MCF 10A (cell line): ENCODE measurements around the gene RNU6-9. TPM values are rescaled to one million over a fixed set of nuclear protein-coding genes. Genes with fewer than 3 reads are reported as not detected.

Experiments used
- BruUV-seq: library from RNA; stranded (reverse); fragments of 400-500 nt; replicated peaks from 2 replicates; lab custom pipeline; 2021; lab: Mats Ljungman, UMichigan
- CTCF ChIA-PET: fragments of 300-600 bp; sonication (Branson Sonifier 250); formaldehyde crosslinking; extraction: SDS; loops from one replicate; lab custom pipeline; 2021; ENCODE audit warnings: antibody characterized with exemption, inconsistent platforms; lab: Yijun Ruan, JAX
- POLR2A ChIA-PET: fragments of 300-600, 350-650 bp; sonication (Branson Sonifier 250); formaldehyde crosslinking; extraction: SDS; loops from one replicate; lab custom pipeline; 2020; ENCODE audit warnings: antibody characterized with exemption, inconsistent platforms; lab: Yijun Ruan, JAX
- DNase-seq: peaks from one replicate; pipeline ENCODE4 v3.0.0-alpha.2; 2018; ENCODE audit not compliant: unreplicated experiment
- H3K27ac Mint-ChIP-seq: one replicate; pipeline ENCODE4 v1.8.0; 2022; ENCODE audit warnings: mild to moderate bottlenecking, low read depth, mixed read lengths; ENCODE audit not compliant: unreplicated experiment
- H3K27me3 Mint-ChIP-seq: one replicate; pipeline ENCODE4 v1.8.0; 2022; ENCODE audit warnings: mixed read lengths; ENCODE audit not compliant: insufficient read depth, unreplicated experiment
- H3K36me3 Mint-ChIP-seq: one replicate; pipeline ENCODE4 v1.8.0; 2022; ENCODE audit warnings: mild to moderate bottlenecking, moderate library complexity, mixed read lengths; ENCODE audit not compliant: insufficient read depth, unreplicated experiment
- H3K4me1 Mint-ChIP-seq: one replicate; pipeline ENCODE4 v1.8.0; 2022; ENCODE audit warnings: mixed read lengths; ENCODE audit not compliant: insufficient read depth, unreplicated experiment
- H3K4me3 Mint-ChIP-seq: one replicate; pipeline ENCODE4 v1.8.0; 2022; ENCODE audit warnings: mild to moderate bottlenecking, moderate library complexity, mixed read lengths; ENCODE audit not compliant: unreplicated experiment
- H3K9me3 Mint-ChIP-seq: one replicate; pipeline ENCODE4 v1.8.0; 2022; ENCODE audit warnings: mixed read lengths; ENCODE audit not compliant: unreplicated experiment
- intact Hi-C: fragments of 100-400 bp; cut with micrococcal nuclease; formaldehyde crosslinking; loops from 2 replicates; pipeline ENCODE4 v1.14.1; 2022
- total RNA-seq: library from RNA; stranded (reverse); gene quantifications from 2 replicates; pipeline ENCODE4 v1.2.3, GENCODE V29; 2022
- TF ChIP-seq, protein P1 (sequence below): fragments of 200-600 bp; IDR thresholded peaks from one replicate; pipeline ENCODE4 v1.8.0; 2022; ENCODE audit warnings: antibody characterized with exemption, mild to moderate bottlenecking; ENCODE audit not compliant: unreplicated experiment

Gene RNU6-9
- total RNA-seq, 1 experiment from 2014 or later: not detected

DNA sequence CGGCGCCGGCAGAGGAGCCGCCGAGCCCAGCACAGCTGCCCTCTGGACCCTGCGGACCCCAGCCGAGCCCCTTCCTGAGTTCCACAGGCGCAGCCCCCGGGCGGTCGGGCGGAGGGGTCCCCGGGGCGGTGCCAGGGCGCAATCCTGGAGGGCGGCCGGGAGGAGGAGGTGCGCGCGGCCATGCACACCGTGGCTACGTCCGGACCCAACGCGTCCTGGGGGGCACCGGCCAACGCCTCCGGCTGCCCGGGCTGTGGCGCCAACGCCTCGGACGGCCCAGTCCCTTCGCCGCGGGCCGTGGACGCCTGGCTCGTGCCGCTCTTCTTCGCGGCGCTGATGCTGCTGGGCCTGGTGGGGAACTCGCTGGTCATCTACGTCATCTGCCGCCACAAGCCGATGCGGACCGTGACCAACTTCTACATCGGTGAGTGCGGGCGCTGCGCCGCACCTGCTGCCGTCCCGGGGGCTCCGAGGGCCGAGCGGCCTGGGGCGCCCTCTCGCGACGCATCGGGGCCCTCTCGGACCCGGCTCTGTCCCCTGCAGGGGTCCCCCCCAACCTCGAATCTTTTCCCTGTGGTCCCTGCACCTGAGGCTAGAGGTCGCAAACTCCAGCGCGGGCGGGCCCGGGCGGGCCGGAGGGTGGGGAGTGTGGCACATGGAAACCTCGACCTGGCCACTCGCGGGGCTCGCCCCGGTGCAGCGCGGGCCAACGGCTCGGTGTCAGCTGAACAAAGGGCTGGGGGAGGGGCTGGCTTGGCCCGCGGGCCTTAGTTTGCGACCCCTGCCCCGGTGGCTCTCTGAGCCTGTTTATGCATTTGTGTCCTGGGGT, 24.3 kb downstream of the RNU6-9 start, which contains the start of gene KISS1R:
Gene KISS1R (plus strand): TSS at position 11 of the 829 bp plus-strand sequence. CDS start 170 bp downstream, at position 181.
- intact Hi-C loops: loop anchor here (1.0 kb wide), 1 partner anchor 34 kb away; no protein-coding TSS in a partner anchor
- no peak for DNase-seq
- TF ChIP-seq, protein P1, sequence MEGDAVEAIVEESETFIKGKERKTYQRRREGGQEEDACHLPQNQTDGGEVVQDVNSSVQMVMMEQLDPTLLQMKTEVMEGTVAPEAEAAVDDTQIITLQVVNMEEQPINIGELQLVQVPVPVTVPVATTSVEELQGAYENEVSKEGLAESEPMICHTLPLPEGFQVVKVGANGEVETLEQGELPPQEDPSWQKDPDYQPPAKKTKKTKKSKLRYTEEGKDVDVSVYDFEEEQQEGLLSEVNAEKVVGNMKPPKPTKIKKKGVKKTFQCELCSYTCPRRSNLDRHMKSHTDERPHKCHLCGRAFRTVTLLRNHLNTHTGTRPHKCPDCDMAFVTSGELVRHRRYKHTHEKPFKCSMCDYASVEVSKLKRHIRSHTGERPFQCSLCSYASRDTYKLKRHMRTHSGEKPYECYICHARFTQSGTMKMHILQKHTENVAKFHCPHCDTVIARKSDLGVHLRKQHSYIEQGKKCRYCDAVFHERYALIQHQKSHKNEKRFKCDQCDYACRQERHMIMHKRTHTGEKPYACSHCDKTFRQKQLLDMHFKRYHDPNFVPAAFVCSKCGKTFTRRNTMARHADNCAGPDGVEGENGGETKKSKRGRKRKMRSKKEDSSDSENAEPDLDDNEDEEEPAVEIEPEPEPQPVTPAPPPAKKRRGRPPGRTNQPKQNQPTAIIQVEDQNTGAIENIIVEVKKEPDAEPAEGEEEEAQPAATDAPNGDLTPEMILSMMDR: peak; percentile 79
- no peaks in the 10 kb centered on the region for H3K27me3 Mint-ChIP-seq
- ChIA-PET POLR2A (interaction anchor here (0.9 kb wide), 1 partner anchor 63 kb away, joined by 3 read pairs; no protein-coding TSS in a partner anchor), CTCF (interaction anchor here (0.7 kb wide), 1 partner anchor 148 kb away, joined by 5 read pairs; no protein-coding TSS in a partner anchor)
- no peaks in the 10 kb centered on the region for H3K4me1 Mint-ChIP-seq
- no peak within 1 kb of the TSS for H3K27ac Mint-ChIP-seq
- H3K9me3 Mint-ChIP-seq: no peaks in the 10 kb centered on the region
- no TSS peak for BruUV-seq
- no peak within 1 kb of the TSS for H3K4me3 Mint-ChIP-seq
- no peaks in the 10 kb centered on the region for H3K36me3 Mint-ChIP-seq

DNA sequence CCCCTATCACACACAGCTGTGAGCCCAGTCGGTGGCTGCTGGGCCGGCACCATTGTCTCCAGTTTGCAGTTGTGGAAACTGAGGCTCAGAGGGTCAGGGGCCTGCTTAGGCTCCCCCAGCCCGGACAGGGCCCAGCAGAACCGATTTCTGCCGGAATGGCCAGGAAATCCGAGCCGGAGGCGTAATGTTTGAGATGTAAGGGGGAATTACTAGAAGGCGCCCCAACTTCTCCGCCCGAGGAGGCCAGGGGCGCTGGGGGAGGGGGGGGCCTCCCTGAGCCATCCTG, 24.8 kb downstream of the RNU6-9 start:
- BruUV-seq: no TSS peak
- ChIA-PET CTCF (interaction anchor here (0.7 kb wide), 1 partner anchor 148 kb away, joined by 5 read pairs; no protein-coding TSS in a partner anchor), POLR2A (interaction anchor here (0.9 kb wide), 1 partner anchor 63 kb away, joined by 3 read pairs; no protein-coding TSS in a partner anchor)
- Mint-ChIP-seq H3K4me3 (no peak overlapping the region), H3K9me3 (no peaks in the 10 kb centered on the region), H3K27ac (no peak overlapping the region), H3K4me1 (no peaks in the 10 kb centered on the region), H3K36me3 (no peaks in the 10 kb centered on the region), H3K27me3 (no peaks in the 10 kb centered on the region)
- no peak for DNase-seq
- intact Hi-C loops: no loop called here
- TF ChIP-seq, protein P1: no peak

DNA sequence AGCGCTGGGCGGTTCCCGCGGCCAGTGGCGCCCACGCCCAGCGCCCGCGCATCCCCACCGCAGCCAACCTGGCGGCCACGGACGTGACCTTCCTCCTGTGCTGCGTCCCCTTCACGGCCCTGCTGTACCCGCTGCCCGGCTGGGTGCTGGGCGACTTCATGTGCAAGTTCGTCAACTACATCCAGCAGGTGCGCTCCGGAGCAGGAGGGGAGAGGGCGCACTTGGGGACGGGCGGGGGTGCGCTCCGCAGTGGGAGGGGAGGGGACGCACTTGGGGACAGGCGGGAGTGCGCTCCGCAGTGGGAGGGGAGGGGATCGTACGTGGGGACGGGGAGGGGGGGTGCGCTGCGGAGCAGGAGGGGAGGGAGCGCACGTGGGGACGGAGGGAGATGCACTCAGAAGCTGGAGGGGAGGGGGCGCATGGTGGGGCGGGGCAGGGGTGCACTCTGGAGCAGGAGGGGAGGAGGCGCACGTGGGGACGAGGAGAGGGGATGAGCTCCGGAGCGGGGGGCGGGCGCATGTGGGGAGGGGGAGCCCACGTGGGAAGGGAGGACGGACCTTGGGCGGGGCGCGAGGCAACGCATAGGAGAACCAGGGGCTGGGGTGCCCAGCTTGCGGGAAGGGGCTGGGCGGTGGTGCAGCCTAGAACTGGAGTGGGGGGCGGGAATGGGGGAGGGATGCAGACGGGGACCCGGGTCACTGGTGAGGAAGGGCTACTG, 25.4 kb downstream of the RNU6-9 start:
- intact Hi-C loops: no loop called here
- Mint-ChIP-seq H3K27me3 (no peaks in the 10 kb centered on the region), H3K4me1 (no peaks in the 10 kb centered on the region), H3K36me3 (no peaks in the 10 kb centered on the region), H3K27ac (no peak overlapping the region), H3K9me3 (no peaks in the 10 kb centered on the region), H3K4me3 (no peak overlapping the region)
- ChIA-PET CTCF (interaction anchor here (0.5 to 0.7 kb wide), 2 partner anchors 64 to 149 kb away, joined by 4 to 5 read pairs; no protein-coding TSS in a partner anchor), POLR2A (interaction anchor here (0.9 kb wide), 1 partner anchor 62 kb away, joined by 3 read pairs; no protein-coding TSS in a partner anchor)
- TF ChIP-seq, protein P1: no peak
- no TSS peak for BruUV-seq
- no peak for DNase-seq
